HCT116 (cell line): ENCODE data around the gene ZNF541.

Source experiments
- ATF3 ChIP-seq: IDR thresholded peaks from 2 replicates; pipeline ENCODE4 v1.6.1; 2012
- CEBPB ChIP-seq: IDR thresholded peaks from 2 replicates; pipeline ENCODE4 v1.6.1; 2012; ENCODE audit warnings: low read depth
- CTCF ChIP-seq, 3 experiments: fragments of 200-600 bp in 1 of 3; sonication (generic) in 1 of 3; IDR thresholded peaks in 2 of 3; conservative IDR thresholded peaks in 1 of 3; 2 replicates each; pipeline ENCODE4 v1.5.1; 2012 to 2017; ENCODE audit warnings: low read depth in 2 of 3, low read length in 2 of 3, antibody characterized with exemption in 1 of 3, borderline replicate concordance in 1 of 3, control low read depth in 1 of 3, mild to moderate bottlenecking in 1 of 3, mixed read lengths in 1 of 3, mixed run types in 1 of 3, moderate library complexity in 1 of 3; ENCODE audit not compliant: insufficient read depth in 1 of 3
- EZH2 ChIP-seq: fragments of 200-600 bp; sonication (generic); IDR thresholded peaks from 2 replicates; pipeline ENCODE4 v1.6.1; 2017; ENCODE audit warnings: antibody characterized with exemption, mixed run types
- EZH2phosphoT487 ChIP-seq: fragments of 200-600 bp; IDR thresholded peaks from 2 replicates; pipeline ENCODE4 v1.6.1; 2018; ENCODE audit warnings: antibody characterized with exemption, borderline replicate concordance
- MAX ChIP-seq: IDR thresholded peaks from 2 replicates; pipeline ENCODE4 v1.6.1; 2012
- POLR2A ChIP-seq: IDR thresholded peaks from 2 replicates; pipeline ENCODE4 v1.7.0; 2011; ENCODE audit warnings: borderline replicate concordance; ENCODE audit not compliant: insufficient read depth, insufficient read length; ENCODE audit errors: extremely low read depth
- RAD21 ChIP-seq: IDR thresholded peaks from 2 replicates; pipeline ENCODE4 v1.6.1; 2012; ENCODE audit warnings: low read depth, mild to moderate bottlenecking
- REST ChIP-seq: IDR thresholded peaks from 2 replicates; pipeline ENCODE4 v1.6.1; 2012; ENCODE audit warnings: low read depth
- TCF7L2 ChIP-seq: IDR thresholded peaks from 2 replicates; pipeline ENCODE4 v1.7.0; 2011; ENCODE audit warnings: borderline replicate concordance, inconsistent platforms; ENCODE audit not compliant: insufficient read depth, insufficient read length; ENCODE audit errors: extremely low read depth
- ZNF274 ChIP-seq: fragments of 200-500 bp; sonication (Bioruptor generic); IDR thresholded peaks from 2 replicates; pipeline ENCODE4 v1.6.1; 2014; ENCODE audit warnings: mild to moderate bottlenecking, low read depth, low read length, inconsistent platforms

- peak; percentile 69 for TF ChIP-seq POLR2A
- TF ChIP-seq TCF7L2: no peak
- no peak for TF ChIP-seq REST
- no peak for TF ChIP-seq ZNF274
- no peak for TF ChIP-seq EZH2
- no peak for TF ChIP-seq CTCF (IDR thresholded peaks at IDR 0.05 in 2 of 3, conservative IDR thresholded peaks at IDR 0.05 in 1 of 3; ENCODE audit: borderline replicate concordance in 1 of 3, insufficient read depth in 1 of 3, low read depth in 2 of 3, low read length in 2 of 3)
- no peak for TF ChIP-seq RAD21
- TF ChIP-seq MAX: no peak; the same call in none of the 2 replicates
- TF ChIP-seq CEBPB: no peak
- TF ChIP-seq EZH2phosphoT487: no peak
- TF ChIP-seq ATF3: no peak
These were observed 27.6 kb upstream of the ZNF541 start for GRCh38 chr19:47600246-47601179.
